ENCODE data around the gene EXOC2. TPM values are rescaled to one million over a fixed set of nuclear protein-coding genes. Genes with fewer than 3 reads are reported as not detected.

Gene EXOC2
- total and polyA plus RNA-seq, 2 donors (not counting 1 experiment from before 2014, with no cell fraction given) = 12.2 to 45.0 TPM

- ATAC-seq (ENCODE audit: low read depth) (no peak), DNase-seq (no peak)
- H3K36me3 ChIP-seq (replicated peaks in 1 of 2; ENCODE audit: control extremely low read depth in 1 of 2, control insufficient read depth in 1 of 2, extremely low read depth in 1 of 2, insufficient read depth in 2 of 2, low read length in 1 of 2) = no peaks in the 10 kb centered on the region
- no peak overlapping the region for H3K4me3 Mint-ChIP-seq
- no peaks in the 10 kb centered on the region for H3K9me3 Mint-ChIP-seq (ENCODE audit: insufficient read depth)
- no peak for TF ChIP-seq EZH2 (IDR thresholded peaks at IDR 0.05; ENCODE audit: borderline replicate concordance, insufficient read depth, low read depth, low read length, poor library complexity, severe bottlenecking)
- TF ChIP-seq CTCF (IDR thresholded peaks at IDR 0.05) = no peak
- H3K9me3 ChIP-seq (ENCODE audit: control extremely low read depth in 1 of 3, control insufficient read depth in 2 of 3, insufficient read depth in 1 of 3, low read length in 2 of 3) = no peaks in the 10 kb centered on the region
- WGBS (ENCODE audit: insufficient coverage) = 100% methylated on average over 5 of the region's 10 CpGs
- no peaks in the 10 kb centered on the region for H4K20me1 ChIP-seq (ENCODE audit: control insufficient read depth, insufficient read depth, low read length, poor library complexity, severe bottlenecking)
- no peak overlapping the region for H3K9ac ChIP-seq (ENCODE audit: low read length)
- peaks cover 15% of the 10 kb centered on the region for H3K4me1 Mint-ChIP-seq
- no peak overlapping the region for H2AFZ ChIP-seq (ENCODE audit: insufficient read depth, low read depth, low read length, poor library complexity, severe bottlenecking)
- CTCF ChIA-PET = interaction anchor here (4.4 kb wide), 1 partner anchor 15 kb away, joined by 18 read pairs; no protein-coding TSS in a partner anchor
- H3K27ac Mint-ChIP-seq = no peak overlapping the region
- H3K4me2 ChIP-seq (replicated peaks; ENCODE audit: low read depth, low read length, poor library complexity, severe bottlenecking) = no peak overlapping the region
- peaks cover 12 to 14% of the 10 kb centered on the region in 2 donors for H3K4me1 ChIP-seq (ENCODE audit: control insufficient read depth in 2 of 2, insufficient read depth in 2 of 2, low read length in 2 of 2)
- intact Hi-C loops (cut with micrococcal nuclease) = no loop called here
- no peaks in the 10 kb centered on the region for H3K27me3 ChIP-seq (replicated peaks in 1 of 4; ENCODE audit: control extremely low read depth in 1 of 4, control insufficient read depth in 3 of 4, insufficient read depth in 4 of 4, low read length in 3 of 4)
- H3K79me2 ChIP-seq (ENCODE audit: control insufficient read depth, insufficient read depth, low read length) = no peaks in the 10 kb centered on the region
- H3K4me3 ChIP-seq (ENCODE audit: control extremely low read depth in 1 of 5, extremely low read depth in 1 of 5, insufficient read depth in 1 of 5, low read depth in 2 of 5, low read length in 4 of 5) = no peak overlapping the region
- no peak overlapping the region for H3K27ac ChIP-seq (ENCODE audit: low read length in 2 of 2)
- POLR2A ChIA-PET = no interaction called here
- peaks cover 5% of the 10 kb centered on the region for H3K27me3 Mint-ChIP-seq
Measured at GRCh38 chr6:707576-708236, 14.8 kb upstream of the EXOC2 start.

GRCh38 chr6:706819-707381, 14.0 kb upstream of the EXOC2 start:
- no peak for ATAC-seq (ENCODE audit: low read depth)
- ChIA-PET POLR2A (no interaction called here), CTCF (interaction anchor here (0.7 to 2.7 kb wide), 2 partner anchors 14 to 21 kb away, joined by 4 to 14 read pairs; no protein-coding TSS in a partner anchor)
- H3K9me3 ChIP-seq (ENCODE audit: control extremely low read depth in 1 of 3, control insufficient read depth in 2 of 3, insufficient read depth in 1 of 3, low read length in 2 of 3) = no peaks in the 10 kb centered on the region
- H3K79me2 ChIP-seq (ENCODE audit: control insufficient read depth, insufficient read depth, low read length) = no peaks in the 10 kb centered on the region
- H3K4me3 ChIP-seq (ENCODE audit: control extremely low read depth in 1 of 5, extremely low read depth in 1 of 5, insufficient read depth in 1 of 5, low read depth in 2 of 5, low read length in 4 of 5) = no peak overlapping the region
- TF ChIP-seq EZH2 (IDR thresholded peaks at IDR 0.05; ENCODE audit: borderline replicate concordance, insufficient read depth, low read depth, low read length, poor library complexity, severe bottlenecking) (no peak), CTCF (IDR thresholded peaks at IDR 0.05) (no peak)
- Mint-ChIP-seq H3K4me3 (no peak overlapping the region), H3K4me1 (peaks cover 15% of the 10 kb centered on the region), H3K27me3 (peaks cover 10% of the 10 kb centered on the region), H3K27ac (no peak overlapping the region), H3K9me3 (ENCODE audit: insufficient read depth) (no peaks in the 10 kb centered on the region)
- H4K20me1 ChIP-seq (ENCODE audit: control insufficient read depth, insufficient read depth, low read length, poor library complexity, severe bottlenecking) = no peaks in the 10 kb centered on the region
- no peak overlapping the region for H3K4me2 ChIP-seq (replicated peaks; ENCODE audit: low read depth, low read length, poor library complexity, severe bottlenecking)
- H3K9ac ChIP-seq (ENCODE audit: low read length) = no peak overlapping the region
- 88% methylated on average over 7 of the region's 8 CpGs for WGBS (ENCODE audit: insufficient coverage)
- DNase-seq = no peak
- no peaks in the 10 kb centered on the region for H3K27me3 ChIP-seq (replicated peaks in 1 of 4; ENCODE audit: control extremely low read depth in 1 of 4, control insufficient read depth in 3 of 4, insufficient read depth in 4 of 4, low read length in 3 of 4)
- no peaks in the 10 kb centered on the region for H3K36me3 ChIP-seq (replicated peaks in 1 of 2; ENCODE audit: control extremely low read depth in 1 of 2, control insufficient read depth in 1 of 2, extremely low read depth in 1 of 2, insufficient read depth in 2 of 2, low read length in 1 of 2)
- H3K27ac ChIP-seq (ENCODE audit: low read length in 2 of 2) = no peak overlapping the region
- H3K4me1 ChIP-seq (ENCODE audit: control insufficient read depth in 2 of 2, insufficient read depth in 2 of 2, low read length in 2 of 2) = peaks cover 12 to 13% of the 10 kb centered on the region in 2 donors
- intact Hi-C loops (cut with micrococcal nuclease) = no loop called here
- no peak overlapping the region for H2AFZ ChIP-seq (ENCODE audit: insufficient read depth, low read depth, low read length, poor library complexity, severe bottlenecking)

Measured in B cell (primary cell).